Testis (tissue), 2 donors: ENCODE measurements around the gene SEZ6.

Experiments
- CTCF ChIP-seq, 3 experiments: fragments of 450-650 bp in 2 of 3; fragments of 200-600 bp in 1 of 3; sonication (generic) in 1 of 3; IDR thresholded peaks; one replicate each; pipeline ENCODE4 v1.5.1; 2016 to 2019; ENCODE audit warnings: antibody characterized with exemption in 3 of 3, mild to moderate bottlenecking in 2 of 3, moderate library complexity in 1 of 3
- POLR2A ChIP-seq: fragments of 450-650 bp; IDR thresholded peaks from one replicate; pipeline ENCODE4 v1.6.1; 2017; ENCODE audit warnings: antibody characterized with exemption, mild to moderate bottlenecking, moderate library complexity

GRCh38 chr17:28958820-28959455, 46.9 kb downstream of the SEZ6 start:
- TF ChIP-seq CTCF (IDR thresholded peaks at IDR 0.05) (no peak), POLR2A (no peak)
